Panc1 (cell line): ENCODE measurements around the gene SPEM3. TPM values are rescaled to one million over a fixed set of nuclear protein-coding genes. Genes with fewer than 3 reads are reported as not detected.

Experiments
- ATAC-seq: fragments of 200-7000 bp; cut with Tn5 transposase; 2 replicates; pipeline ENCODE4 v1.9.1; 2020; ENCODE audit warnings: mild to moderate bottlenecking, moderate library complexity
- BruUV-seq: library from RNA; stranded (reverse); fragments of 400-500 nt; replicated peaks from 2 replicates; lab custom pipeline; 2021; lab: Mats Ljungman, UMichigan
- CTCF ChIA-PET: fragments of 300-600 bp; sonication (Branson Sonifier 250); formaldehyde crosslinking; loops from one replicate; lab custom pipeline; 2022; ENCODE audit warnings: antibody characterized with exemption; lab: Charles Lee
- POLR2A ChIA-PET: fragments of 300-600 bp; sonication (Branson Sonifier 250); formaldehyde crosslinking; loops from one replicate; lab custom pipeline; 2022; ENCODE audit warnings: antibody characterized with exemption; lab: Charles Lee
- DNase-seq: peaks from one replicate; pipeline ENCODE4 v3.0.0-alpha.2; 2010; ENCODE audit warnings: low read depth, low spot score
- H3K27ac ChIP-seq: 2 replicates; pipeline ENCODE4 v1.5.1; 2011; ENCODE audit warnings: mild to moderate bottlenecking, low read length, inconsistent platforms
- H3K27me3 ChIP-seq: fragments of 200-500 bp; sonication (Bioruptor generic); 2 replicates; pipeline ENCODE4 v1.6.0; 2014; ENCODE audit warnings: low read length, inconsistent platforms; ENCODE audit not compliant: control insufficient read depth, insufficient read depth
- H3K36me3 ChIP-seq: fragments of 200-500 bp; sonication (Bioruptor generic); 2 replicates; pipeline ENCODE4 v1.5.1; 2014; ENCODE audit warnings: inconsistent platforms, mild to moderate bottlenecking, low read length, moderate library complexity; ENCODE audit not compliant: control insufficient read depth, insufficient read depth
- H3K4me1 ChIP-seq: 2 replicates; pipeline ENCODE4 v1.5.1; 2011; ENCODE audit warnings: inconsistent platforms, mild to moderate bottlenecking, low read length, moderate library complexity; ENCODE audit not compliant: control insufficient read depth, insufficient read depth
- H3K4me3 ChIP-seq, 2 experiments: 2 replicates each; pipeline ENCODE4 v1.5.1; 2011 to 2012; ENCODE audit warnings: low read depth in 2 of 2, low read length in 2 of 2, mild to moderate bottlenecking in 2 of 2, inconsistent platforms in 1 of 2, moderate library complexity in 1 of 2
- H3K9me3 ChIP-seq: fragments of 200-500 bp; sonication (Bioruptor generic); 2 replicates; pipeline ENCODE4 v1.5.1; 2014; ENCODE audit warnings: low read depth, mild to moderate bottlenecking, inconsistent platforms, low read length, moderate library complexity; ENCODE audit not compliant: control insufficient read depth, insufficient read depth
- POLR2AphosphoS5 ChIP-seq: IDR thresholded peaks from 2 replicates; pipeline ENCODE4 v1.6.1; 2012; ENCODE audit warnings: mild to moderate bottlenecking, low read depth, low read length, moderate library complexity
- SIN3A ChIP-seq: IDR thresholded peaks from 2 replicates; pipeline ENCODE4 v1.6.1; 2012; ENCODE audit warnings: low read depth, mild to moderate bottlenecking, low read length, moderate library complexity, borderline replicate concordance; ENCODE audit not compliant: insufficient read depth
- TCF7L2 ChIP-seq: IDR thresholded peaks from 2 replicates; pipeline ENCODE4 v1.6.1; 2011; ENCODE audit warnings: mild to moderate bottlenecking, low read depth, low read length, inconsistent platforms
- in situ Hi-C: cut with HindIII; loops from 2 replicates; pipeline ENCODE4 v1.10.0; 2016; ENCODE audit warnings: low sequenced_read_pairs, low pct_unique_long_range_greater_than_20kb
- intact Hi-C: fragments of 100-400 bp; cut with micrococcal nuclease; formaldehyde crosslinking; loops from one replicate; pipeline ENCODE4 v1.10.0; 2022; ENCODE audit not compliant: unreplicated experiment
- total RNA-seq: library from RNA; stranded (reverse); gene quantifications from one replicate; pipeline ENCODE4 v1.2.1, GENCODE V29; 2021; ENCODE audit not compliant: unreplicated experiment
- TF ChIP-seq, protein P1 (sequence below): fragments of 450-650 bp; IDR thresholded peaks from 2 replicates; pipeline ENCODE4 v1.5.1; 2017; ENCODE audit warnings: mild to moderate bottlenecking
- TF ChIP-seq, protein P2 (sequence below), 2 experiments: IDR thresholded peaks; 2 replicates each; pipeline ENCODE4 v1.6.1; 2011 to 2012; ENCODE audit warnings: low read depth in 2 of 2, control low read depth in 1 of 2, low read length in 1 of 2, mild to moderate bottlenecking in 1 of 2, moderate library complexity in 1 of 2; ENCODE audit not compliant: insufficient read depth in 1 of 2

SPEM3 gene
- total RNA-seq, 1 experiment from 2014 or later: not detected

DNA sequence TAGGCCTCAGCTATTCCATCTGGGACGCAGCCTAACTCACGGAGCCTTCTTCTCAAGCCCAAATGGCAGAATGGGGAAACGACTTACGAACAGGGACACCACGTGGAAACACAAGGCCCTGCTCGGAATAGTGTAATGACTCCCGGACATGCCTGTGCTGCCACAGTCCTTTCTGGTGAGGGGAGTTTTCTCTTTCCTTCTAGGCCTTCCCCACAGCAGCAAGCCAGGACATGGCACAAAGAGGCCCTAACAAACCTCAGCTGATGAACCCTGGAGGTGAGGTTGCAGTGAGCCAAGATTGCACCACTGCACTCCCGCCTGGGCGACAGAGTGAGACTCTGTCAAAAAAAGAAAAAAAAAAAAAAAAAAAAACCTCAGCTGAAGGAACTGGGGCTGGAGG lies 35.4 kb downstream of the SPEM3 start:
- no peaks in the 10 kb centered on the region for H3K36me3 ChIP-seq

DNA sequence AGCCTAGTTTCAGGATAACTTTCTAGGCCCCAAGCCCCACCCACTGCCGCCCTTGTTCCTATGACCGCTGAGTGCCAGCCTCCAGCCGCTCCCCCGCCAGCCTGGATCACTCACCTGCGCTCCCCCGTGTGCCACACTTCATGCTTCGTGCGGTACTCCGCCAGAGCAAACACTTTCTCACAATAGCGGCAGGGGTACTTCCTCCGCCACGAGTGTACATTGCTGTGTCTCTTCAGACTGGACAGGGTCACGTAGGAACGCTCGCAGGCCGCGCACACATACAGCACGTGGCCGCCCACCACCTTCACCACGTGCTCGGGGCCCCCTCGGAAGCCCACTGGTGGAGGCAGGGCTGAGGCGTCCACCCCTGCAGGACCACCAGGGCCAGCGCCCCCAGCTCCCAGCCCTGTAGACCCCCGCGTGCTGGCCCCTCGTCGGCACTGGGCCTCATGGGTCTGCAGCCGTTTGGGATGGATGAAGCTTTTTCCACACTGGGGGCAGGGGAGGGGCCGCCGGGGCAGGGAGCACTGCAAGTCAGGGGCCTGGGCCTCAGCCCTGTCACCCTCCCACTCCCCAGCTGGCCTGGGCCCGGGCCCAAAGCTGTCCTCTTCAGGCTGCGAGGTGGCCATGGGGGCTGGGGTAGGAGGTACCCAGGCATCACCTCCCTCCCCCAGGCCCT lies 37.1 kb downstream of the SPEM3 start:
- no peak for DNase-seq
- H3K27me3 ChIP-seq: no peaks in the 10 kb centered on the region
- ChIA-PET POLR2A (interaction anchor here (0.7 kb wide), 1 partner anchor 18 kb away, joined by 3 read pairs; no protein-coding TSS in a partner anchor), CTCF (interaction anchor here (0.6 kb wide), 1 partner anchor 17 kb away, joined by 6 read pairs; no protein-coding TSS in a partner anchor)
- intact Hi-C loops: no loop called here
- H3K4me1 ChIP-seq: peaks cover 18% of the 10 kb centered on the region
- H3K27ac ChIP-seq: no peak overlapping the region
- no peak overlapping the region for H3K4me3 ChIP-seq
- no TSS peak for BruUV-seq
- no peak for ATAC-seq
- no peaks in the 10 kb centered on the region for H3K36me3 ChIP-seq
- in situ Hi-C loops: no loop called here
- H3K9me3 ChIP-seq: no peaks in the 10 kb centered on the region
- TF ChIP-seq SIN3A (no peak), POLR2AphosphoS5 (no peak)
- TF ChIP-seq, protein P1, sequence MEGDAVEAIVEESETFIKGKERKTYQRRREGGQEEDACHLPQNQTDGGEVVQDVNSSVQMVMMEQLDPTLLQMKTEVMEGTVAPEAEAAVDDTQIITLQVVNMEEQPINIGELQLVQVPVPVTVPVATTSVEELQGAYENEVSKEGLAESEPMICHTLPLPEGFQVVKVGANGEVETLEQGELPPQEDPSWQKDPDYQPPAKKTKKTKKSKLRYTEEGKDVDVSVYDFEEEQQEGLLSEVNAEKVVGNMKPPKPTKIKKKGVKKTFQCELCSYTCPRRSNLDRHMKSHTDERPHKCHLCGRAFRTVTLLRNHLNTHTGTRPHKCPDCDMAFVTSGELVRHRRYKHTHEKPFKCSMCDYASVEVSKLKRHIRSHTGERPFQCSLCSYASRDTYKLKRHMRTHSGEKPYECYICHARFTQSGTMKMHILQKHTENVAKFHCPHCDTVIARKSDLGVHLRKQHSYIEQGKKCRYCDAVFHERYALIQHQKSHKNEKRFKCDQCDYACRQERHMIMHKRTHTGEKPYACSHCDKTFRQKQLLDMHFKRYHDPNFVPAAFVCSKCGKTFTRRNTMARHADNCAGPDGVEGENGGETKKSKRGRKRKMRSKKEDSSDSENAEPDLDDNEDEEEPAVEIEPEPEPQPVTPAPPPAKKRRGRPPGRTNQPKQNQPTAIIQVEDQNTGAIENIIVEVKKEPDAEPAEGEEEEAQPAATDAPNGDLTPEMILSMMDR: no peak

More for the DNA sequence above, 35.4 kb downstream of the SPEM3 start:
- BruUV-seq: no TSS peak
- ATAC-seq (no peak), DNase-seq (no peak)
- TF ChIP-seq POLR2AphosphoS5: no peak
- TF ChIP-seq, protein P2, sequence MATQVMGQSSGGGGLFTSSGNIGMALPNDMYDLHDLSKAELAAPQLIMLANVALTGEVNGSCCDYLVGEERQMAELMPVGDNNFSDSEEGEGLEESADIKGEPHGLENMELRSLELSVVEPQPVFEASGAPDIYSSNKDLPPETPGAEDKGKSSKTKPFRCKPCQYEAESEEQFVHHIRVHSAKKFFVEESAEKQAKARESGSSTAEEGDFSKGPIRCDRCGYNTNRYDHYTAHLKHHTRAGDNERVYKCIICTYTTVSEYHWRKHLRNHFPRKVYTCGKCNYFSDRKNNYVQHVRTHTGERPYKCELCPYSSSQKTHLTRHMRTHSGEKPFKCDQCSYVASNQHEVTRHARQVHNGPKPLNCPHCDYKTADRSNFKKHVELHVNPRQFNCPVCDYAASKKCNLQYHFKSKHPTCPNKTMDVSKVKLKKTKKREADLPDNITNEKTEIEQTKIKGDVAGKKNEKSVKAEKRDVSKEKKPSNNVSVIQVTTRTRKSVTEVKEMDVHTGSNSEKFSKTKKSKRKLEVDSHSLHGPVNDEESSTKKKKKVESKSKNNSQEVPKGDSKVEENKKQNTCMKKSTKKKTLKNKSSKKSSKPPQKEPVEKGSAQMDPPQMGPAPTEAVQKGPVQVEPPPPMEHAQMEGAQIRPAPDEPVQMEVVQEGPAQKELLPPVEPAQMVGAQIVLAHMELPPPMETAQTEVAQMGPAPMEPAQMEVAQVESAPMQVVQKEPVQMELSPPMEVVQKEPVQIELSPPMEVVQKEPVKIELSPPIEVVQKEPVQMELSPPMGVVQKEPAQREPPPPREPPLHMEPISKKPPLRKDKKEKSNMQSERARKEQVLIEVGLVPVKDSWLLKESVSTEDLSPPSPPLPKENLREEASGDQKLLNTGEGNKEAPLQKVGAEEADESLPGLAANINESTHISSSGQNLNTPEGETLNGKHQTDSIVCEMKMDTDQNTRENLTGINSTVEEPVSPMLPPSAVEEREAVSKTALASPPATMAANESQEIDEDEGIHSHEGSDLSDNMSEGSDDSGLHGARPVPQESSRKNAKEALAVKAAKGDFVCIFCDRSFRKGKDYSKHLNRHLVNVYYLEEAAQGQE (IDR thresholded peaks at IDR 0.05; ENCODE audit: insufficient read depth in 1 of 2, low read depth in 2 of 2, low read length in 1 of 2): no peak
- no peak for TF ChIP-seq SIN3A
- TF ChIP-seq, protein P1: no peak
- TF ChIP-seq TCF7L2: no peak
- Histone ChIP-seq H3K27ac (no peak overlapping the region), H3K4me1 (peaks cover 18% of the 10 kb centered on the region), H3K9me3 (no peaks in the 10 kb centered on the region), H3K4me3 (no peak overlapping the region), H3K27me3 (no peaks in the 10 kb centered on the region)
- in situ Hi-C loops (no loop called here), intact Hi-C loops (no loop called here)
- POLR2A ChIA-PET: no interaction called here
- CTCF ChIA-PET: no interaction called here
